ENCODE data around the gene GMPR2.

The GMPR2 gene

GRCh38 chr14:24264298-24264697 lies 31.6 kb downstream of the GMPR2 start:
- no peak for DNase-seq
- Mint-ChIP-seq H3K27ac (peak overlapping the region; percentile 42), H3K27me3 (ENCODE audit: low read depth, poor library complexity) (peaks cover 3% of the 10 kb centered on the region), H3K9me3 (no peaks in the 10 kb centered on the region), H3K4me3 (no peak overlapping the region), H3K36me3 (ENCODE audit: low read depth) (peaks cover 10% of the 10 kb centered on the region), H3K4me1 (peaks cover 6% of the 10 kb centered on the region)
- no peak for TF ChIP-seq CTCF (IDR thresholded peaks at IDR 0.05)

DNA sequence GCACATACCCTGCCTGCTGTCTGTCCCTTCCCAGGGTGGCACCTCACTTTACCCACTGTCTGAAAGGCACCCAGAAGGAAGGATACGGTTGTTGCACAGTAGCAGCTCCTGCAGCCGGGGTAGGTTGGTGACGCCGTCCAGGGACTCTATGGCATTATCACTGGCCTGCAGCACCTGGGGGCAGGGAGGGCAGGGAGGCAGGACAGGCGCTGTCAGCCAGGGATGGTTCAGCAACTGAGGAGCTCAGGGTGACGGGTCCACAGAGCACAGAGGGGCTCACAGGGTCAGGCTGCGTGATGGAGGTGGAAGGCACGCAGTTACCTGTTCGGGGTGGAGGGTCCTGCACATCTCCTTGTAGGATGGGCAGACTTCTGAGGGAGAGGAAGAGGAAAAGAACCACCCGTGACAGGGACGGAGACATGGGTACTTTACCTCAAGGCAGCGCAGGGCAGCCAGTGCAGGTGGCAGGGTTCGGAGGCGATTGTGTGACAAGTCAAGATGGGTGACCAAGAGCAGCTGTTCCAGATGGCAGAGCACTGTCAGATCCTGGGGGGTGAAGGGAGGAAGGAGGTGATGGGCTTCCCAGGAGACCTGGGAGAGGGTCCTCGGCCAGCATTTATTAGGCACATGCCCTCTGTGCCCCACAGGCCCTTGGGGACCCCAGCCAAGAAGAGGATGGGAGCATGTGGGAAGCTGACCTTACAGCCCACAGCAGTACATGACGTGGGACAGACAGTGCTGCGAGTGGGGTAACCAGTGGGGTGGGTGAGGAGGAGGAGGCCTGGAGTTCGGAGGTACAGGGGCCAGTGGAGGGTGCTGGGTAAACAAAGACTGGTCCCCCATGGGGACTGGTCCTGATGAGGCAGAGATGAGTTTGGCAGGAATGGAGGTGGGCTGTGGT lies 33.9 kb downstream of the GMPR2 start:
- Mint-ChIP-seq H3K9me3 (no peaks in the 10 kb centered on the region), H3K27ac (peak overlapping the region; percentile 62), H3K4me1 (peaks cover 9% of the 10 kb centered on the region), H3K4me3 (no peak overlapping the region), H3K27me3 (ENCODE audit: low read depth, poor library complexity) (peaks cover 2% of the 10 kb centered on the region), H3K36me3 (ENCODE audit: low read depth) (peaks cover 10% of the 10 kb centered on the region)
- no peak for TF ChIP-seq CTCF (IDR thresholded peaks at IDR 0.05)
- no peak for DNase-seq

- Mint-ChIP-seq H3K27ac (no peak overlapping the region), H3K4me1 (peaks cover 18% of the 10 kb centered on the region), H3K27me3 (ENCODE audit: low read depth, poor library complexity) (peaks cover 6% of the 10 kb centered on the region), H3K9me3 (no peaks in the 10 kb centered on the region), H3K36me3 (ENCODE audit: low read depth) (peaks cover 10% of the 10 kb centered on the region), H3K4me3 (no peak overlapping the region)
- no peak for TF ChIP-seq CTCF (IDR thresholded peaks at IDR 0.05)
- DNase-seq: no peak
These were observed 34.8 kb downstream of the GMPR2 start for GRCh38 chr14:24267516-24267915.

DNA sequence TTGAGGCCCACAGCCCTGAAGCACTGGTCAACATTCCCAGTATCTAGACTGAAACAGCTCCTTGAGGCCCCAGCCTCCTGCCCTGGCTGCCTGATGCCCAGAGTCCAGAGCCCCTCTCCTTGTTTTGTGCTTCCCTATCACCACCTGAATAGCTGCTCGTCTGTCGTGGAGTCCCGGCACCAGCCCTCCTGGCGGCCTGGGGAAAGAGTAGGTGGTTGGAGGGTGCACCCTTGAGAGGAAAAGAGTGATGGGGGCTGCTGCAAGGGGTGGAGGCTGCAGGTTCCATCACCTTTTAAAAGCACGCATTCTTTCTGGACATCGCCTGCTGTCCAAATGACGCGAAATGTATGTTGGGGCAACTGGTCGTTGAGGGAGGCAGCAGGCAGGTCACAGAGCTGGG lies 35.5 kb downstream of the GMPR2 start:
- H3K4me1 Mint-ChIP-seq: peaks cover 22% of the 10 kb centered on the region
- TF ChIP-seq CTCF (IDR thresholded peaks at IDR 0.05): no peak
- H3K9me3 Mint-ChIP-seq: no peaks in the 10 kb centered on the region
- H3K27me3 Mint-ChIP-seq (ENCODE audit: low read depth, poor library complexity): peaks cover 6% of the 10 kb centered on the region
- H3K4me3 Mint-ChIP-seq: no peak overlapping the region
- H3K27ac Mint-ChIP-seq: no peak overlapping the region
- peaks cover 10% of the 10 kb centered on the region for H3K36me3 Mint-ChIP-seq (ENCODE audit: low read depth)
- no peak for DNase-seq

GRCh38 chr14:24269368-24269767 lies 36.6 kb downstream of the GMPR2 start:
- Mint-ChIP-seq H3K9me3 (no peaks in the 10 kb centered on the region), H3K4me3 (no peak overlapping the region), H3K27me3 (ENCODE audit: low read depth, poor library complexity) (peaks cover 6% of the 10 kb centered on the region), H3K27ac (peak overlapping the region; percentile 61), H3K4me1 (peaks cover 22% of the 10 kb centered on the region), H3K36me3 (ENCODE audit: low read depth) (peaks cover 10% of the 10 kb centered on the region)
- DNase-seq: no peak
- TF ChIP-seq CTCF (IDR thresholded peaks at IDR 0.05): no peak

All from nephron progenitor cell (in vitro differentiated cells).